NCI-H146 treated with DMSO at 0.1 percent for 48 hours (cell line): ENCODE results near the gene STK24.

Experiments used
- DNase-seq: peaks from one replicate; lab custom pipeline; 2025; ENCODE audit not compliant: unreplicated experiment; lab: John Stamatoyannopoulos, UW

Gene STK24

DNA sequence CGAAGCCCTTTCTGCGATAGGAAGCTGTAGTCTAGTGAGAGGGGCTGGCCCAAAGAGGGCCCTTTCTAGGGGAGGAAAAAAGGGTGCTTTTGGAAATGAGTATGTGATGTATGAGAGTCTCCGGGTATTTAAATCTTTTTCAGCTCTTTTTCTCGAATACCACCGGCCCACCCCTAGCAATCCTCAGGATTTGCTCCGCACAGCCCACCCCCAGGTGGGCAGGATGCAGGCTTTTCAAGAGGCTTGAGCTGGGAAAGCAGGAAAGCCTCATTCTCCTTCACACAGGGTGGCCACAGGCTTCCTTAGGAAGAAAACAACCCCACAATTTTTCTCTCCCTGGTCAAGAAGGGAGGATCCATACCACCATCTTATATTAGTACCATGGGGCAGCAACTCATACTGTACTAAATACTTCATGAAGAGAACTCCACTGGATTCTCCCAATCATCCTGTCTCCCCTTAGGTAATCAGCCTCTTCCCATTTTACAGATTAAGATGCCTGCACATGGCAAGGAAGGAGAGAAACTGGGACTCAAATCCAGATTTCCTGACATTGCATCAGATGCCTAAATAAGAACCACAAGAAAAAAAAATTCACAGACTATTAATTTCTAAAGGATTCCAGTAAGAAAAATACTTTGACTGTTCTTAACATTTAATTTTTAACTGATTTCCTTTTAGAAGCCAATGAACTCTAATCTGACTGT lies 84.4 kb downstream of the STK24 start:
- no peak for DNase-seq

DNA sequence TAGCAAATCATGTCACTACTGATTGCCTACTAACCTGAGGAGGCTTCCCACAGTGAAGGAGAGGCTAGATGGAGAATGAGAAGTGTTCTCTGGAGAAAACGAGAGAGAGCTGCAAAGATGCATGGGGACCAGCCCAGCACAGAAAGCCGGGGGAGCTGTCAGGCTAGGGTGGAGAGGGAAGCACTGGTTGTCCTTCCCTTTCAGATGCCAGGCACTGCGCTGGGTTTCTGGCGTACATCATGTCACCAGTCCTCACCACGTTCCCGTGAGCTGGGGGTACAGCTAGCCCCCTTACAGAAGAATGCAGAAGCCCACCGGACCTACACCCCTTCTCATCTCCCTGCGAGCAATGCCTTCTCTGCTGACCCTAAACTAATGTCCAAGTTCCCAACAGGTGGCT lies 86.0 kb downstream of the STK24 start:
- DNase-seq = no peak

DNA sequence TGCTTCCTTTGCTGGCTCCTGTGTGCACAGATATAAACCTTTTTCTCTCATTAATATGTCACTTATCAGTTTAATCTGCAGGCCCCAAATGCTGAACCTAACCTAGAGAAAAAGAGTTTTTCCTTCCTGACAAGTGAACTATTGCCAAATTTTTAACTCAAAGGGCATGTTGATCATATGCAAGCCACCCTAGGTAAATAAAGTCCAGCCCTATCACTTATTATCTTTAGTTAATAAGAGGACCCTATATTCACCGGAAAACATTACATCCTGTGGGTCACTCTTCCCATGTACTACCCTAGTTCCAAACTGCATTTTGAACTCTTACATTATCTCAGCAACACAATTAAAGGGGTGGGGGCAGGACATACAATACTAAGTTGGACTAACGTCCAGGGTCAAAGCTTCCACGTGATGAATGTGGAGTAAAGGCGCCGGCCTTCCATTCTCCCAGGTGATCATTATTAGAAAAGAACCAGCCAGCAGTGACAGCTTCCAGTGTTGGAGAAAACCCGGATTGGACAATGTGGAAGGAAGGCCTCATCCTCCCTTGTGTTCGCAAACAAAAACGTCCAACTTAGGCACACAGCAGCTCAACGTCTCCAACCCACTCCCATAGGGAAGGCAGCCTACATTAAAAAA lies 86.6 kb downstream of the STK24 start:
- no peak for DNase-seq

DNA sequence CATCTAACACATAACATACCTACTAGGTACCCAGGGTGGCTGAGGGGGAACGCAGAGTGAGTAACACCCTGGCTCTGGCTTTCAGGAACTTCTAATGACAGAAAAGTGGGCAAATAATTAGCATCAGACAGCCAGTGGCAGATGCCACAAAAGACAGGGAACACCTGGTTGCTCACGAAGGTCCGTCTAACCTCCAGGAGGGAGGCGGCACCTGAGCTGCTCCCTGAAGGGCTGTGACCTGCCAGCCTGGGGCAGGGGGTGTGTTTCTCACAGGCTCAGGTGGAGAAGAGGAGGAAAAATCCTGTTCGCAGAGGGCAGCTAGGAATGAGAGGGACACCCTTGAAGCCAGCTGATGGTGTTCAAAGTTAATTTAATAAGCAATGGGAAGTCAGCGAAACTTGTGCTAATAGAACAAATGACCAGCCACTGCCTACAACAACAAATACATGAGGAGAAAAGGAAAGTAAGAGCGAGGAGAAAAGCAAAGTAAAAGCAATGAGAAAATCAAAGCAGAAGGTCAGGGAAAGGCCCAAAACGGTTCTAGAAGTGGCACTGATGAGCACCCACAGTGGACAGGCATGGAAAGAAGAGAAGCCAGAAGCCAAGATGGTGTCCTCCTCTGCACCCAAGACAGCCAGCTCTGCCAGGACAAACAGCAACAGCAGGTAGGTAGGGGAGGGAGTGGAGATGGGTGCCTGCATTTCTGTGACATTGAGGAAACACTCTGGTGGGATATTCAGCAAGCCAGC lies 87.3 kb downstream of the STK24 start:
- peak; percentile 18 for DNase-seq

DNA sequence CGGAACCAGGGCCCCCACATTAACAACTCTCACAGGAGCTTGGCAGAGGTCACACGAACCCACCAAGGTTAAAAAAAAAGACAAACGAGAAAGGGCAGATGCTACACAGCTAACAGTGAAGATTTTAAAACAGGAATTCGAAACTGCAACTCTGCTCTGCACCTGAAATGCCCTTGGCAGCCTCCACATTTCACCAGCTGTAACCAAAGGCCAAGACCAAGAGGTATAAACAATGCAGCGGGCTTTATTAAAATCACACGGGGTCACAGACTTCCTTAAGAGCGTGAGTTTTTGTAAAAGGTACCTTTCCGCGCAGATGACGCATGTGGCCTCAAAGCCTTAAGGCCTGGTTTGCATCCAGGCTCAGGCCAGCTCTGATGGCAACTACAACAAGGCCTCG lies 88.2 kb downstream of the STK24 start:
- no peak for DNase-seq

DNA sequence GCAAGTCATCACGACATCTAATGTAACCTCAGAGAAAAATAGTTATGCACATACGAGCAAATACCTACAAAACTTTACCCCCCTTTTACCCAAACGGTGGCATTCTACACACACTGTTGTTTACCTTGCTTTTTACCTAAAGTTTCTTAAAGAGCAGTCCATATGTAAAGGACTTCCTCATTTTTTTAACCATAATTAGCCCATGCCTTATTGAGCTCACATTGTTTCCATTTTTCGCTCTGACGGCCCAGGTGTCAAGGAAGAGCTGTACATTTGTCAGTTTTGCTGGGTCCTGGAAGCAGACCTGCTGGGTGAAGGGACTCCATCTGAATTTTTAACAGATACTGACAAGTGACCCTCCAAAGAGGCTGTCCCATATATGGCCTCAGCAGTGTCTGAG lies 89.4 kb downstream of the STK24 start:
- DNase-seq = no peak

DNA sequence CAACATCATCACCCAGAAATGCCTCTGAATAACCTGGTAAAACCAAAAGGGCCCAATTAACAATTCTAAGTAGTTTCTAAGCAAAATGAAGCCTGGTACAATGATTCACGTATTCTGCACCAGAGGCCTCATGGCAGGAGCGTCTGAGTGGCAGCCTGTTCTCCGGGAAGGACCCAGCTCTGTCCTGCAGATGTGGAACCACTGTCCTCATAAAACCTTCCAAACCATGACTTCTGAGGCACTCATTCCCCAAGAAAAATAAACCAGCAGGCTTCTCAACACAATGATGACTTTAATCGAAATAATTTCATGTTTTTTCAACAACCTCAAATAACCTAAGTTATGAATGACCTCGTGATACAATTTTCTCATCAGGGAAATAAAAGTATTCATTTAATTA lies 89.9 kb downstream of the STK24 start:
- DNase-seq = no peak

DNA sequence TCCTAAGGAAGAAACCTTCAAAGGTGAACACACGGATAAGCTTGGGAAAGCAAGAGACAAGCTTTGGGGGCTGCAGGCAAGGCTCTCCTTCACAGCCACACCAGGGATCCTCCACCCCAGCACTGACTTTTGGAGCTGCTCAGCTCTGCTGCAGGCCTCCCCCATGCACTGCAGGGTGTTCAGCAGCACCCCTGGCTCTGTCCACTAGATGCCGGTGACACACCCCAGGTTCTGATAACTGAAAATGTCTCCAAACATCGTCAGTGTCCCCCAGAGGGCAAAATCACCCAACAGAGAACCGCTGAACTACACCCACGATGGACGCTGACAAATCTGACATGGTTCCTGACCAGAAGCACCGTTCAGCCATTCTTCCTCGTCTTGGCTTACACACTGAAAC lies 90.5 kb downstream of the STK24 start:
- no peak for DNase-seq

DNA sequence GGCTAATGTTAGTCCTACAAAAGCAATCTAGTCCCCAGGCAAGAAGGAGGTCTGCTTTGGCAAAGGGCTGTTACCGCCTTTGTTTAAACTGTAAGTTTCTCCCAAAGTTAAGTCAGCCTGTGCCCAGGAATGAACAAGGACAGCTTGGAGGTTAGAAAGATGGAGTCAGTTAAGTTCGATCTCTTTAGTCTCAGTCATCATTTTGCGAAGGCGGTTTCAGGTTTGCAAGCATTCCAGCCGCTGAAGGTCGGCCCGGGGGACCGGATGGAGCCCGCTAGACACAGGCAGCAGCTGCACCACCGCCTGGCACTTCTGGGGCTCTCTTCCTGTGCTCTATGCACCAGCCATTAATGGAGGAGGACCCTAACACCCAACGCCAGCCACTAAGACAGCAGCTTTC lies 91.3 kb downstream of the STK24 start:
- no peak for DNase-seq

DNA sequence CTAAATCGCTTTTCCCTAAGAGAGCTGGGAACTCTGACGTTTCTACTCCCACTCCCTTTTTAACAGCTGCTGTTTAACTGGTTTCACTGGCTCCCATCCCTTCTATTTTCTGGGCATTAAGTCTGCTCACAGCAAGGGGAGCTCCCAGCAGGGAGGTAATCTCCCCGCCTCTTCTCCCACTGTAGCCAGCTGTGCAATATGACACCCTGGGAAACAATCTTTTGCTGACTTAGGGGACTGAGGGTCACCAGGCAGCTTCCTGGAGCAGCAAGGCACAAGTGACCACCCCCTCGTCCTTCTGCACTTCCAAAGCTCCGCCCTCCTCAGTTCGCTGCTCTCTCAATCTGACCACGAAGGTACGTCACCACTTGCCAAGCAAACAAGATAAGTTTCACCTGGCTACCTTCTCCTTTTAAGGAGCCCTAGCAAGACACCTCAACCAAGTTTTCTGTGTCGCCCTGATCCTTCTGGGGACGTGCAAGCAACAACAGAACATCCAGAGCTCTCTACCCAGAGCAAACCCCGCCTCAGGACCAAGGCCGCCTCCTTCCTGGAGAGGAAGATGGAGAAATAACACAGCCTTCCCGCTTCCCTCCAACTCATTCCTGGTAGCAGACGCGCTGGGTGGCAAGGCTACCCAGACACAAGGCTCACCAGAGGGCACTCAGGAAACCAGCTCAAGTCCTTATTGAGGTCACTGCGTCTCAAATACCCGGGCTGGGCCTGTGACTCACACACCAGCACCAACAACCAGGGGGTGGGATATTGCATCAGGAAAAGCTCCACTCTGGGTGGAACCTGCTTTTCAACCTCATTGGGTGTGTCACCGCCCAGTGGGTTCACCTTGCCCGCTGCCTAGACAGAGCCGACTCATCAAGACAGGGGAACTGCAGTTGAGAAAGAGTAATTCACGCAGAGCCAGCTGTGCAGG lies 92.4 kb downstream of the STK24 start:
- DNase-seq = peak; percentile 69

DNA sequence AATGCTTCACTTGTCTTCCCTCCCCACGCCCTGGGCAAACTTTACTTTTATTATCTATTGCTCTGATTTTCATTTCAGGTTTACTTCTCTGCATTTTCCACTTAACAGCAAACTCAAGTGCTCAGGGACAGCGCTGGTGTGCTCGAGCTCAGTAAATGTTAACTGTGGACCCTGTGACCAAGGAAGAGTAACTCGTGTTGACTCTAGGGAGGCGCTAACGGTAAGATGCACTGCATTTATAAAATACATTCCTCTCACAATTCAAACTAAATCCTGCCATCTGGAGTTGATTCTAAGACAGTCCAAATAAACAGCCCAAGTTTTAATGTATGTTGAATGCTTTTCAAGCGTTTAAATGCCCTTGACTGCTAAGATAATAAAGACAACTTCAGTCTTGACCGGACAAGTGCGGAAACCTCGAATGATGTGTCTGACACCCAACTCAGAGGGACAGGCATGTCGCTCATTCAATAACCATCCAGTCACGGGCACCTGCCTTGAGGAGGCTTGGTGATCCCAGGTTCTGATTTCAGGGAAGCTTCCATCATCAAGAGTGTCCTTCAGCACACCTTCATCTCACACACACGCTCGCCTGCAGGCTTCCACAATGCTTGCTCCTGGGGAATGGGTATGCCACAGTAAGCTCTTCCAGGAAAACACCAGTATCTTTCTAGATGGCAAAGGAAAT lies 93.2 kb downstream of the STK24 start:
- no peak for DNase-seq

DNA sequence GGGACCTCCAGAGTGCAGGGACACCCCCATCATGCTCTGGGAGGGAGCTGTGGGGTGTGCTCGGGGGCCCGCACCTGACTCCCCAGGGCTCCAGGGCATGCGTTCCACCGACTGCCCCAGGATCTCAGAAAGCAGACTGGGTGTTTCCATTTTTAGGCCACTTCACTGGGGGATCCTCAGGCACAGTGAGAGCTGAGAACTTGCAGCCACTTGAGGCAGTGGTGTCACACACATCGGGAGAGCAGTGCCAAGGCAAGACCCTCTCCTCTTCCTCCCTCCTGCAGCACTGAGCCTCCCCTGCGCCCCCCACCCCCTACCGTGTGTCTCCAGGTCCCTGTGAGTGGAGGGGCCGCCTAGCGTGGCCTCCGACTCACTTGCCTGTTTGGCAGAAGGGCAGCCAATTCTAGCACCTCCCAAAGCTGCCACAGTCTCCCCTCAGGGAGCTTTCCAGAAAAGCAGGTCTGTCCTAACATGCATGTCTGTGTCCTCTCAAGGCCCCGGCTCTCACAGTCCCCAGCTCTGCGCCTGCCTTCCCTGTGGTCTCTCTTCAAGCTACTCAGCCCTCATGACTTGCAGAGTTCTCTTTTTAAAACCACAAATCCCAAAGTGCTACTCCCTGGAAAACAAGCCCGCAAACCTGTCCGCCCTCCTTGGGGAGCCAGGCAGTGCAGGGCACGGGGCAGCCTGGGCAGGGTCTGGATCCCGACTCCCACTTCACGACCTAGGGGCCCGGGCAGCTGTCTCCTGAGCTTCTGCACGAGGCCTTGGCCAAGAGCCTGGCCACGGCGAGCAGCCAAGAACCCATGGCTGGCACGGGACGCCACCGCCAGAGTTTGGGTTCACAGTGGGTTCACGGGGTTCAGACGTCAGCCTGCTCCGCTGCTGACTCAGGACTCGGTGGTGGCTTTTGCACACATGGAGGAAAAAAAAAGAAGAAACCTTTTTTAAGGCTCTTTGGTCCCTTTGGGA lies 94.1 kb downstream of the STK24 start:
- DNase-seq = no peak

DNA sequence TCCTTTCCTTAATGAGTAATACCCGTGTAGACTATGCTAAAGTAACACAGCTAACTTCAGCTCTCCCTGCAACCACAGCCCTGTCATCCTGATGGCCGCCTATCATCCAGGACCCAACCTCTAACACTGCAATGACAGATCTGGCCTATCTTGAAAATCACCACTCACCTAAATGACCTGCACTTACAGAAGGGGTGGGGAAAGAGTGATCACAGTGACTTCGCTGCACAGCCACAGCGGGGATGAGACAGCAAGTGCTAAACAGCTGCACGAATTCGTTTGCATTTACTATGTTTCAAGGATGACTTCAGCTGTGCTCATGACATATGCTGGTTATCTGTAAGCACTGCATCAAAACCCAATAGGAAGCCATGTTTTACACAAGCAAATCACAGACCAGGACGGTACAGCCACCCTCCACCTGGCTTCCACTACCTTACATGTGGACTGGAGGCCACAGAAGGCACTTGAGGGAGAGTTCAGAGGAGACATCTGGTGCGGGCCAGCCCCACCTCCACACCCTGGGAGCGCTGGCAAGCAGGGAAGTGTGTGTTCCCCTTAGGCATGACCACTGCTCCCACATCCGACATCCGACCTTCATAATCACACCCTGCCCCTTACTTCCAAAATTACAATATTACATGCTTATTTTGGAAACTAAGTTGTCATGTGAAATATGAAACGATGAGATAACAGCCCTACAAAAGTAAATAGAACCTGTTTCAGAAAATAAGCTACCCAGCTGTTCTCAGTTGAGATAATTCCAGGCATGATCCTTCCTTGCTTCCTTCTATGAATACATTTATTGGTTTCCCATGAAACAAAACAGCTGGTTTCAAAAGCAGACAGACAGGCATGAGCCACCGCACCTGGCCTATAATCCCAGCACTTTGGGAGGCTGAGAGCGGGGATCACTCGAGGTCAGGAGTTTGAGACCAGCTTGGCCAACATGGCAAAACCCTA lies 95.7 kb downstream of the STK24 start:
- peak; percentile 43 for DNase-seq

DNA sequence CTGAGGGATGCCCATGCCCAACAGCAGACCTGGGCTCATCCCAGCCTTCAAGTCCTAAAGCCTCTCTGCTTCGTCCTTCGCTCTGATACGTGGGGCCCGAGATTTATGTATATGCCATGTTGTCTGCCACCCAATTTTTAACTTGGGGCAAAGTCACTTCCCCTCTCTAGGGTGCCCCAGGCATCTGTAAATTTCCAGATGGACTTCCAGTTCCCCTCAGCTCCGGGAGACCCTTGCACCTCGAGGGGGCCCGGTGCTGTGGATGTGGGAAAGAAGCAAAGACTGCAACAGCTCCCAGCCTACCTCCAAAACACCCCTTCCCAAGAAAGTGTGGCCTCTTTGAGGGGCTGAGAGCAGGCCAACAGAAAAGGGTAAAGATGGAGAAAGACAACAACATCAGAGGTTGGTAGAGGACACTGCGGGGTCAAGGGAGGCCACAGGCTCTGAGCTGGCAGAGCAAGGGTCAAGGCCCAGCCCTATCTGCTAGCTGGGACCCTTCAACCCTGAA lies 97.4 kb downstream of the STK24 start:
- DNase-seq = no peak

DNA sequence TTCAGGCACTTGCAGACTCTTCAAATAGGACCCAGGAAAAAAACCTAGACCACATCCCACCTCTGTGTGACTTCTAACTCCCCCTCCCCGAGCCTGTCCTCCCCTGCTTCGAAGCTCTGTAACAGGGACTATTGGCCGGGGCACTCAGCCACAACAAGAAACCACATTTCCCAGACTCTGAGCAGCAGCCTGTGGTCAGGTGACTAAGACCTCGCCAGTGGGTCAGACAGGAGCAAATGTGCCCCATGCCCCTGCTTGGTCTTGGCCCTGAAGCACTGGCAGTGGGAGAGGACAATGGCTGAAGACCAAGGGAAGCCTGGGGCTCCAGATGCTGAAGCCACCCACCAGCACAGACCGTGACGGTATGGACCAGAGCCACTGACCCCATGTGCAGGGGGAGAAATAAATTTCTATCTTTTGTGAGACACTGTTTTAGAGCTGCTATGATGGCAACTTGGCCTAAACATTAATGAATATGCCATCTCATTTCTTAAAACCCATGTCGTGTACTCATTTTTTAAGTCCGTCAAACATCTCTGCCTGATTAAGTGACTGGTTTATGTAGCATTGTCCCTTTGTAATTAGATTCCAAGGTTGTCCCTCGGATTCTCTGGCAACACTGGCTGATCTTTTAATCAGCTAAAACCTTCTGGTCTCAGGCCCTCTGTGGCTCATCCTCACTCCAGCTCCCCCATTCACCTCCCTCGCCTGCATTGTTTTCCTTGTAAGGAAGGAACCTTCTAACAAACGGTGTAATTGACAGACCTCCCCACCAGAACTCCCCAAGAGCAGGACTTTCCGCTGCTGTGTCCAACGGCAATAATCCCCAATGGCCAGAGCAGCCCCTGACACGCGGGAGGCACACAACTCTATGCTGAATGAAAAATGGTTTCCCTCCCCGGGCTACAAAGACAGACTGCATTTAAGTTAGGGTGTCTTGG lies 98.4 kb downstream of the STK24 start:
- DNase-seq = no peak

DNA sequence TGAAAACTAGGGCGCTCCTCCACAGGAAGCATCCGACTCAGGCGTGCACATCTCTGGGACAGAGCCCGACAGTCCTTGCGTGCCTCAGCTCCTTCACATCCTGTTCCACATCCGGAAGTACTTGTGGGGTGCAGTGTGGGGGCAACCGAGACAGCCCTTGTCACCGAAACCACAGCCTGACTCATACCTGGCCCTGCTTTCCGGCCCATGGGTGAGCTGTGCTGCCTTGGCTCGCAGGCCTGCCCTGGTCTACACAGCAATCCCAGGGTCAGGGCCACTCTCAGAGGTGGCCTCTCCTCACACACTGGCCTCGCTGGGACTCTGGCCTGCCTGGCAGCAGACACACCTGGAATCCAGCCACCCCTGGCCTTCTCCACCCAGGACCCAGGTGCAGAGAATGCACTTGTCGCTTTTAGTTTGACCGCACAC lies 100.4 kb downstream of the STK24 start:
- DNase-seq = no peak

DNA sequence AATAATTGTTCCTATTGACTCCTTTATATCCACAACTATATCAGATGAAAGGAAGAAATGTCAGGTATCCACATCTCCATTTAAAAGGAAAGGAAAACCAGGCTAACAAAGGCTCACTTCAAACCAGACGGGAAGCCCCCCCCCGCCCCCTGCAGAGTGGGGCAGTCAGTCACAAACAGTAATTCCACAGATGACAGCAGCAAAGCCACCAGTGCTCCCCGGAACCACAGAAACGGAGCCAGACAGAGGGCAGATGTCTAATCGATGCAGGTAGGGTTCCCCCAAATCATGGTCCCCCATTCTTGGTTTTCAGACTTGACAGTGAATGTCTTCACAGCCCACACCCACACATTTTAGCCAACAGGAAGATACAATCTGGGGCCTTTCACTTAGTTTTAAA lies 100.8 kb downstream of the STK24 start:
- DNase-seq = no peak
